NCI-H2081 treated with DMSO at 0.1 percent for 48 hours (cell line): Measurements from ENCODE around the gene CCDC197.

ENCODE experiments used
- DNase-seq: peaks from one replicate; lab custom pipeline; 2025; lab: John Stamatoyannopoulos, UW

The CCDC197 gene

DNA sequence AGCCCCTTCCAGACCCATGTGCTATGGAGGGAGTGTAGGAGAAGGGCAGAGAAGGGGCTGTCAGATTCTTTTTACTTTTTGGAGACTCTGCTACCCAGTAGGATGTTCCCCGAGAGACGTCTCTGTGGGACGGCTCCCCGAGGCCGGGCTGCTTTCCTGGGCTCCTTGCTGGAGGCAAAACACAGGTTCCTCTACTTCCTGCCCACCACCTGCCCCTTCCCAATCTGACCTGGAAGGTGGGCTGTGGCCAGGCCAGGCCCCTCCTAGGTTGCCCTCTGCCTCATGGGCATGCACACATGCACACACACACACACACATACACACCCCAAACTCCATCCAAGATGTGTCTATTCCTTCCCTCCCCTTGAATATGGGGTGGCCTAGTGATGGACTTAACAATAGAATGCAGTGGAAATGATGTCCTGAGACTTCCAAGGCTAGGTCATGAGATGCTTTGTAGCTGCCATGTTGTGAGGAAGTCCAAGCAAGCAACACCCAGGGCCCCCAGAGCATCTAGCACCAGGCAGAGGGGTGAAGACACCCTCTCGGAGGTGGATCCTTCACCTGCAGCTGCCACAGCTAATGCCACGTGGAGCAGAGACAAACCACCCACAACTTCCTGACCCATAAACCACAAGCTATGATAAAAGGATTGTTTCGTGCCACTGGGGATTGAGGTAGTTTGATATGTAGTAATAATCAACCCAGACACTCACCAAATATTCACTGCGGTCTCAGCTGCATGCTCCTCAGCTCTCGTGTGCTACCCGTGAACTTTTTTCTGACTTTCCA lies 19.1 kb upstream of the CCDC197 start:
- DNase-seq = no peak

GRCh38 chr14:93978735-93979134 lies 18.4 kb upstream of the CCDC197 start:
- DNase-seq = no peak

GRCh38 chr14:93980456-93981201 lies 16.5 kb upstream of the CCDC197 start:
- DNase-seq = no peak

- no peak for DNase-seq
Observed at GRCh38 chr14:93981316-93982229, 15.5 kb upstream of the CCDC197 start.

- no peak for DNase-seq
Observed at GRCh38 chr14:93982230-93983007, 14.7 kb upstream of the CCDC197 start.

DNA sequence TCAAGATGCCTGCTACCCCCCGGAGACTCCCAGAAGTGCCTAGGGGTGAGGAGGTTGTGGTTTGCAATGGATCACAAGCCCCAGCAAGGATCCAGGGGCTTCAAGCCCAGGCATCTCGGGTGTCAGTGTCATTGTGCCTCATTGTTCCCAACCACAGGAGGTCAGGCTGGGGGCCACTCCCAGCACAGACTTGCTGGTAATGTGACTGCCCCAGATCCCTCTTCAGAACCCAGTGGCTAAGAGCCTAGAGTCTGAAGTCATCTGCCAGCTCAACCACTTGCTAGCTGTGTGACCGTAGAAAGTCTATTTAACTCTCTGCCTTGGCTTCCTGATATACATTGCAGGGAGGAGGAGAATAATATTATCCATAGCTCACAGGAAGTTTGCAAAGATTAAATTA lies 13.0 kb upstream of the CCDC197 start:
- DNase-seq = no peak

DNA sequence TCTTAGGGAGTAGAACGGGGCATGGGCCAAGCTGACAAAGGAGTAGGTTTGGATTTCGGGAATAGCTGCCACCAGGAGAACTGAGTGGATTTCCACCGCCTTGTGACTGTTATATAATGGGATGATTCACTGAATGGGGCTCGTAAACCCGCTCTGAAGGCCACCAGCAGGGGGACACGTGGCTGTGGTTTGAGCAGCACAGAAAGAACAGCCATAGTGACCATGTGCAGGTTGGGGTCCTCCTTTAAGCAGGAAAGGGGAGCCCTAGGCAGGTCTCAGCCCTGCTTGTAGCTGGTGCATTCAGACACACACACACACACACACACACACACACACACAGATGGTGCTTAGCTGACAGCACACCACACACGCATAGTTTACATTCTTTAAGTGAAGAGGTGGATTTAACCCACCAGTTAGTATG lies 12.1 kb upstream of the CCDC197 start:
- no peak for DNase-seq

GRCh38 chr14:93986955-93987354 lies 10.1 kb upstream of the CCDC197 start:
- DNase-seq = no peak

DNA sequence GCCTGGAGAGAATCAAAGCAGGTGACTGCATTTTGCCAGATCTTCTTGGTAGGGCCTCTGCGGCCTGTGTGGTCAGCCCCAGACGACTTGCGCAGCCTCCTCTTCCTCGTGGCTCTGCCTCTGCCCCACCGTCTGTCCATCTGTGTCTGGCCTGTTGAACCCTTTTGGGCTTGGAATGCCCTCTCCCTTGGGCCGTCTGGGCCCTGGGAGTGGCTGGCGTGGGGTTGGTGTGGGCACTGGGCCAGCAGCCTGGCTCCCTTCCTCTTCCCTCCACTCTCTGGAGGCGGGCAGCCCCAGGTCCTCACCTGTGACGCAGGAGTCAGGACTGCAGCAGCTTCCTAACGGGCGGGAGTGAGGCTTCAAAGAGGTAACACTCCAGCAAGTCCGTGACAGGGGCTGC lies 9.7 kb upstream of the CCDC197 start:
- DNase-seq = no peak

DNA sequence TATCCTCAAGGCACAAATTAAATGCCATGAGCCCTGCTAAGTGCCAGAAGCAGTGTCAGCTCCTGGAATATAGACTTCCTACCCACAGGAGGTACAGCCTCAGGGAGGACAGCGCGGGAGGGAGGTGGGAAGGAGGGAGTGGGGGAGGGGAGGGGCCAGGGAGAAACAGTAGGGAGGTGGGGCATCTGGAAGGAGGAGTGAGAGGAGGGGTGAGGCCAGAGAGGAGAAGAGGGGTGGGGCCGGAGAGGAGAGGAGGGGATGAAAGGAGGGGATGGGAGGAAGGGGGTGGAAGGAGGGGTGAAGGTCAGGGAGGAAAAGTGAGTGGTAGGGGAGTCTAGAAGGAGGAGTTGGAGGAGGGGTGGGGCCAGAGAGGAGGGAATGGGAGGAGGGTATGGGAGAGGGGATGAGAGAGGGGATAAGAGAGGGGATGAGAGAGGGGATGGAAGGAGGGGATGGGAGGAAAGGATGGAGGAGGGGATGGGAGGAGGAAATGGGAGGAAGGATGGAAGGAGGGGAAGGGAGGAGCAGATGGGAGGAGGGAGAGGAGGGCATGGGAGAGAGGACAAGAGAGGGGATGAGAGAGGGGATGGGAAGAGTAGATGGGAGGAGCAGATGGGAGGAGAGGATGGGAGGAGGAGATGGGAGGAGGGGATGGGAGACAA lies 9.2 kb upstream of the CCDC197 start:
- DNase-seq = no peak

DNA sequence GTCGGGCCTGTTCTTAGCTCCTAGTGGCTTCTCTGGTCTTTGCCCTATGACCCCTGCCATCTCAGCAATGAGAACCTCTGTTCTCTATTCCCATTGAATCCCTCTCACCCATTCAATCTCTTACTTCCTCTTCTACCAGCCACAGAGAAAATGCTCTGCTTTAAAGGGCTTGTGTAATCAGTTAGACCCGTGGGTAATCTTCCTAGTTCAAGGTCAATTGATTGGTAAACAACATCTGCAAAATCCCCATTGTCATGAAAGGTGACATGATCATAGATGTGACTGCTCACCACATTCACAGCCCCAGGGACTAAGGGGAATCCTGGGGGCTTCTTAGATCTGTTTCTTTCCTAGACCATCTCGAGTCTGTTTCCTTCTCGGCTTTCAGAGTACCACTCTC lies 7.2 kb upstream of the CCDC197 start:
- no peak for DNase-seq

- no peak for DNase-seq
Observed at GRCh38 chr14:93991212-93991611, 5.9 kb upstream of the CCDC197 start.

DNA sequence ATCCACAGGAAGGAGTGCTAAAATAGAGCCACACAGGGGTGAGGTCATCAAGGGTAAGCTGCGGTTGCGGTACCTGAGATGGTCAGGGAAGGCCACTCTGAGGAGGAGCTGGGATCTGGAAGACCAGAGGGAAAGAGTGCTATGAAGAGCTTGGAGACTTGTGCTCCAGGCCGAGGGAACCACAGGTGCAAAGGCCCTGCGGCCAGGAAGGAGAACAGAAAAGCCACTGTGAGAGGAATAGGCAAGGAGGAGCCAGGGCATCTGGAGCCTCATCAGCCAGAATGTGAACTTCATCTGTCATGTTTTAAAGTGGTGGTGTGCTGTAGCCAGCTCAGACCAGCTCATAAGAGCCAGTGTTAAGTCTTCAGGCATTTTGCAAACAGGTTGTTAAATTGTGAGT lies 5.5 kb upstream of the CCDC197 start:
- no peak for DNase-seq

GRCh38 chr14:93993382-93993781 lies 3.7 kb upstream of the CCDC197 start:
- no peak for DNase-seq

DNA sequence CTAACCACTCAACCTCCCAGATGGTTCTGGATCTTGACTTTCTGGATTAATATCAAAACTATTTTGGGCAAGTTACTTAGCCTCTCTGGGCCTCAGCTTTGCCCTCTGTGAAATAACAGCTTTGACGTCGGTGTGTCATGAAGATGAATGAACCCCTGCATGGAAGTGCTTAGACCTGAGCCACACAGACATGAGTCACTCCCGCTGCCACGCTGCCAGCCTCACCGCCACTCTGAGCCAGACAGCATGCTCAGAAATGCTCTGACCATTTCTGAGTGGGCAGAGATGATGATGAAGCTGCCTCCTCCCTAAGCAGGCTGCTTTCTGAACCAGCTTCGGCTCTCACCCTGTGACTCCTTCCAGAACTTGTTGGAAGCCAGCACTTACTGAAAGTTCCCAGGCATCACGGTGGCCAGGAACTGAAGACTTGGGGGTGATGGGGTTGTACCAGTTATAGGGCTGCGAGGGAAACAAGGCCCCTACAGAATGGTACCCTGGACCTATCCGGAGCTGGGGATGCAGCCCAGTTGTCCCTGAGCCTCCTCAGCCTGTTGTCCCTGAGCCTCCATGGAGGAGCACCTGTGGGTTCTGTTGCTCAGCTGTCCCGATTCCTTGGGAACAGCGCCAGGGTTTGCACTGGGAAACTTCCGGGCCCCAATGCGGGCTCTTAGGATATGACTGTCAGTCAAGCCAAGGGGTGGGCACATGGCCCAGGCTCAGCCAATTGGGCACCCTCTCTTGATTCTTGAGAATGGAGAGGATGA lies 2.0 kb upstream of the CCDC197 start:
- no peak for DNase-seq

- no peak for DNase-seq
Observed at GRCh38 chr14:93996130-93996695, 888 bp upstream of the CCDC197 start.

GRCh38 chr14:93997916-93998870 lies 1.1 kb downstream of the CCDC197 start:
- DNase-seq = no peak

DNA sequence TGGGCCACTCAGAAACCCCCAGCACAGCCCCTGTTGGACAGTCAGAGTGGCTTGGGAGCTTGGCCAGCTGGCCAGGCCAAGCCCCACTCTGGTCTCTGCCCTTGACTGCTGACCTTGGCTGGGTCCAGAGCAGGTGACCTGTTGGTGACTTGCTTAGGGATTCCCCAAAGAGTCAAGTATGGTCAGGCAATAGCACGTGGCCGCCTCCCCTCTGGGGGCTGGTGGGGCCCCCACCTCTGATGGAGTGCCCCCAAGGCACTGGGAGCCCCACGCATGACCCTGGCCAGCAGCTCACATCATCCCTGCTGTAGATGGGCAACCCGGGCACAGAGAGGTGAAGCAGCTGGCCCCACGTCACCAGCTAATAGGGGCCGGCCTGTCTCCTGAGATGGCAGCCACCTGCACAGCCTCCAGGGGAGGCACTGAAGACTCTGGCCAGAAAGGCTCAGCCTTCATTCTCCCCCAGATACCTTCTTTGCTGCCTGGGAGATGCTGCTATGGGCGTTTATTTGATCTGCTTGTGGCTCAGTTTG lies 1.8 kb downstream of the CCDC197 start:
- DNase-seq = no peak

- no peak for DNase-seq
Observed at GRCh38 chr14:93999573-93999972, 2.5 kb downstream of the CCDC197 start.
